ENCODE results near the gene SLC35F3.
"Not testable (repeated sequence)": the region's sequence is repeated elsewhere in the genome, so short reads cannot be mapped to it uniquely, and the experiment has no call there.

Gene SLC35F3

DNA sequence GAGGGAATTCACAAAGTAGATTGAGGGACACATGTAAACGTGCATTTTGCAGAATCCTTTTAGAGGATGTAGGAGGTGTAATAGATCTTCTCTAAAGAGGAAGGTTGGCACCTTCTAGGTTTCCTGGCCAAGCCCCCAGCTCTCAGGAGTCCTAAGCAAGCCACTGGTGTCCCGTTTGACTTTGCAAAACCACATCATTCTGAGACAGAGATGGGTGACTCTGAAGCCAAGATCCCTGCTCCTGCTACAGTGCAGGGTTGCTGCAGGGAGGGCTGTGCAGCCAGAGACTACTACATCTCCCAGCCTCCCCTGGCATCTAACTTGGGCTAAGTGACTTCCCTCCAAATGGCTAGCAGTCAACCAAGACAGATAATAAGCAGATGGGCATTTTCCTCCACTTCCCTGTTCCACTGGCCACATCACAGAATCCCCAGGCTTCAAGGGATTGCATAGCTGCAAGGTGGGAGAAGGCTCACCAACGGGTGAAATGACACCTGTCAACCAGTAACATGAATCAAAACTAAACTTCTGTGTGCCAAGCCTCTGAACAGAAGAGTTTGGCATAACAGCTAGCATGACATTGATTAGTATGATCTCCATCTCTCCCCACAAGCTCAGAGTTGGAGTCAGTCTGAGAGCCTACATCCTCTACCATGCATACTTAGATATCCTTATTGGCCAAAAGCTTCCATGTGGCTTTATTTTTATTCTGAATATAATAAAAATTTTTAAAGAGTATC is 339.2 kb downstream of the SLC35F3 start:
- no peak overlapping the region for H3K4me3 ChIP-seq (ENCODE audit: low read depth, low read length)
- no peak for DNase-seq (ENCODE audit: low read depth)
- no peak for TF ChIP-seq CTCF (IDR thresholded peaks at IDR 0.05; ENCODE audit: control insufficient read depth, extremely low read depth, insufficient read depth)

- no peak overlapping the region for H3K4me3 ChIP-seq (ENCODE audit: low read depth, low read length)
- TF ChIP-seq CTCF (IDR thresholded peaks at IDR 0.05; ENCODE audit: control insufficient read depth, extremely low read depth, insufficient read depth) = no peak
- no peak for DNase-seq (ENCODE audit: low read depth)
Observed at GRCh38 chr1:234244482-234244881, 340.0 kb downstream of the SLC35F3 start.

DNA sequence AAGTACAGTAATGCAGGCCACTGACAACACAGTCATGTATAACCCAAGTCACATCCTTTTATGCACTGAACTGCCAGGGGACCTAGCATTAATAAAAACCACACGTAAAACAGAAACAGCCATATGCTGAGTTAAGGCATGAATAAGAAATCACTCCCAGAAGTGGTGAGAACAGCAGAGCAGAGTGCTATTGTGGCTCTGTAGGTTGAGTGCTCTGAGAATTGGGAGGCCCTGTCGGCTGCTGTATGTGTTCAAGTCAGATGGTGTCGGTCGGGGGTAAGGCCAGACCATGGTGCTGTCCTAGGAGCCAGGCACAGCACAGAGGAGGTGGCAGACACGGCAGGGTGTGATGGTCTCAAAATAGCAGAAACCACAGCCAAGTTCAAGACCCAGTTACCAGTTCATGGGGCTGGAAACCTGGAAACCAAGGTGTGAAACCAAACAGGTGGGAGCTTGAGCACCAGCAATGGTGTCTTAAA is 342.2 kb downstream of the SLC35F3 start:
- no peak overlapping the region for H3K4me3 ChIP-seq (ENCODE audit: low read depth, low read length)
- no peak for DNase-seq (ENCODE audit: low read depth)
- TF ChIP-seq CTCF (IDR thresholded peaks at IDR 0.05; ENCODE audit: control insufficient read depth, extremely low read depth, insufficient read depth) = no peak

GRCh38 chr1:234247746-234248145 is 343.3 kb downstream of the SLC35F3 start:
- not testable (repeated sequence) for DNase-seq (ENCODE audit: low read depth); H3K4me3 ChIP-seq (ENCODE audit: low read depth, low read length)

GRCh38 chr1:234250747-234251146 is 346.3 kb downstream of the SLC35F3 start:
- no peak overlapping the region for H3K4me3 ChIP-seq (ENCODE audit: low read depth, low read length)
- no peak for DNase-seq (ENCODE audit: low read depth)
- TF ChIP-seq CTCF (IDR thresholded peaks at IDR 0.05; ENCODE audit: control insufficient read depth, extremely low read depth, insufficient read depth) = no peak

- DNase-seq (ENCODE audit: low read depth) = no peak
- no peak for TF ChIP-seq CTCF (IDR thresholded peaks at IDR 0.05; ENCODE audit: control insufficient read depth, extremely low read depth, insufficient read depth)
- H3K4me3 ChIP-seq (ENCODE audit: low read depth, low read length) = no peak overlapping the region
Observed at GRCh38 chr1:234253732-234254131, 349.3 kb downstream of the SLC35F3 start.

DNA sequence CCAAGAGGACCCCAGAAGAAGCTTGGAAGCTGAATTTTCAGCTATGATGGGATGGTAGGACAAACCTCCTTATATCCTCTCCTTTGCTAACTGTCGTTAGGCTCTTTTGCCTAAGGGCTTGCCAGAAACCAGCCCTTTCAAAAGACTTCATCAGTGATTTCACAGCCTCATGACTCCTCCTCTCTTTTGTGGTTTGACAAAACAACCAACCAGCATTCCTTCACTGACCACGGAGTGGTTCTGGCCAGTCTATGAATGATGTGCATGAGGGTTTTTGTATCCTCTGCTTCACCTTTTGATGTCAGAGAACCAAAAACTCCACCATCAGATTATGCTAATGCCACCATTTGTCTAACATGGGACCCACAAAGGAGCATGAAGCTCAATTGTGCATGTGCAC is 351.9 kb downstream of the SLC35F3 start:
- no peak overlapping the region for H3K4me3 ChIP-seq (ENCODE audit: low read depth, low read length)
- no peak for DNase-seq (ENCODE audit: low read depth)
- no peak for TF ChIP-seq CTCF (IDR thresholded peaks at IDR 0.05; ENCODE audit: control insufficient read depth, extremely low read depth, insufficient read depth)

All from LNCaP clone FGC (cell line).